Mesenchymal stem cell (in vitro differentiated cells and primary cell): Measurements from ENCODE around the gene RAB1B.
A peak's percentile ranks its signal among the peaks of the same experiment; 100 is the strongest.

ENCODE experiments used
- DNase-seq: peaks from one replicate; pipeline ENCODE4 v3.0.0-alpha.2; 2013
- H2AFZ ChIP-seq: one replicate; pipeline ENCODE4 v1.6.1; 2013; ENCODE audit warnings: low read depth, mild to moderate bottlenecking, control low read depth, inconsistent platforms, low read length, moderate library complexity
- H2AK5ac ChIP-seq: 2 replicates; pipeline ENCODE4 v1.6.1; 2013; ENCODE audit warnings: low read length, moderate library complexity, mild to moderate bottlenecking, inconsistent platforms; ENCODE audit not compliant: severe bottlenecking
- H2BK120ac ChIP-seq: one replicate; pipeline ENCODE4 v1.6.1; 2013; ENCODE audit warnings: low read depth, mild to moderate bottlenecking, inconsistent platforms, low read length, moderate library complexity
- H2BK12ac ChIP-seq, 2 experiments: one replicate each; pipeline ENCODE4 v1.6.1; 2013; ENCODE audit warnings: inconsistent platforms in 2 of 2, low read length in 2 of 2, mild to moderate bottlenecking in 2 of 2, moderate library complexity in 2 of 2, control low read depth in 1 of 2
- H2BK15ac ChIP-seq: one replicate; pipeline ENCODE4 v1.6.1; 2013; ENCODE audit warnings: mild to moderate bottlenecking, low read depth, inconsistent platforms; ENCODE audit not compliant: poor library complexity, severe bottlenecking
- H2BK5ac ChIP-seq: 2 replicates; pipeline ENCODE4 v1.6.1; 2013; ENCODE audit warnings: low read depth, mild to moderate bottlenecking, low read length, control low read depth, inconsistent platforms; ENCODE audit not compliant: poor library complexity, severe bottlenecking
- H3K14ac ChIP-seq, 2 experiments: one replicate each; pipeline ENCODE4 v1.6.1; 2013; ENCODE audit warnings: inconsistent platforms in 2 of 2, low read length in 2 of 2, control low read depth in 1 of 2, mild to moderate bottlenecking in 1 of 2, moderate library complexity in 1 of 2
- H3K18ac ChIP-seq, 2 experiments: one replicate each; pipeline ENCODE4 v1.6.1; 2013; ENCODE audit warnings: inconsistent platforms in 2 of 2, low read length in 2 of 2, control low read depth in 1 of 2, low read depth in 1 of 2, mild to moderate bottlenecking in 1 of 2
- H3K23ac ChIP-seq, 2 experiments: one replicate each; pipeline ENCODE4 v1.6.1; 2013; ENCODE audit warnings: inconsistent platforms in 2 of 2, low read length in 2 of 2, mild to moderate bottlenecking in 2 of 2, moderate library complexity in 2 of 2, control low read depth in 1 of 2
- H3K27ac ChIP-seq: 2 replicates; pipeline ENCODE4 v1.5.1; 2013; ENCODE audit warnings: mild to moderate bottlenecking, moderate library complexity, low read length, control low read depth, inconsistent platforms; ENCODE audit not compliant: poor library complexity, severe bottlenecking
- H3K27me3 ChIP-seq, 2 experiments: 2 replicates each; pipeline versions ENCODE4 v1.6.1 to v1.7.0; 2013; ENCODE audit warnings: low read length in 2 of 2, mild to moderate bottlenecking in 2 of 2, moderate library complexity in 2 of 2, control low read depth in 1 of 2, inconsistent platforms in 1 of 2; ENCODE audit not compliant: control insufficient read depth in 1 of 2, insufficient read depth in 1 of 2
- H3K36me3 ChIP-seq, 2 experiments: 2 replicates each; pipeline versions ENCODE4 v1.6.1 to v1.7.0; 2013; ENCODE audit warnings: low read length in 2 of 2, control low read depth in 1 of 2, inconsistent platforms in 1 of 2, low read depth in 1 of 2, mild to moderate bottlenecking in 1 of 2; ENCODE audit not compliant: insufficient read depth in 2 of 2, control insufficient read depth in 1 of 2
- H3K4ac ChIP-seq, 2 experiments: one replicate each; pipeline ENCODE4 v1.6.1; 2013; ENCODE audit warnings: inconsistent platforms in 2 of 2, low read length in 2 of 2, mild to moderate bottlenecking in 2 of 2, moderate library complexity in 2 of 2, control low read depth in 1 of 2, low read depth in 1 of 2
- H3K4me1 ChIP-seq: 2 replicates; pipeline ENCODE4 v1.6.1; 2013; ENCODE audit warnings: low read depth, low read length, control low read depth; ENCODE audit not compliant: control insufficient read depth, insufficient read depth
- H3K4me2 ChIP-seq: 2 replicates; pipeline ENCODE4 v1.6.1; 2013; ENCODE audit warnings: low read length, mild to moderate bottlenecking, inconsistent platforms; ENCODE audit not compliant: poor library complexity, severe bottlenecking
- H3K4me3 ChIP-seq, 2 experiments: 2 replicates each; pipeline versions ENCODE4 v1.5.1 to v1.7.0; 2013; ENCODE audit warnings: low read length in 2 of 2, mild to moderate bottlenecking in 2 of 2, control low read depth in 1 of 2, low read depth in 1 of 2; ENCODE audit not compliant: insufficient read depth in 1 of 2
- H3K79me1 ChIP-seq: replicated peaks from 2 replicates; pipeline ENCODE4 v1.6.1; 2013; ENCODE audit warnings: mild to moderate bottlenecking, control low read depth, low read length, inconsistent platforms; ENCODE audit not compliant: poor library complexity, severe bottlenecking
- H3K9ac ChIP-seq: 2 replicates; pipeline ENCODE4 v1.7.0; 2013; ENCODE audit warnings: mild to moderate bottlenecking, low read length, moderate library complexity
- H3K9me3 ChIP-seq: 2 replicates; pipeline ENCODE4 v1.7.0; 2013; ENCODE audit warnings: mild to moderate bottlenecking, low read length; ENCODE audit not compliant: control insufficient read depth
- H4K8ac ChIP-seq: one replicate; pipeline ENCODE4 v1.6.1; 2013; ENCODE audit warnings: inconsistent platforms, mild to moderate bottlenecking, low read length, moderate library complexity
- H4K91ac ChIP-seq: one replicate; pipeline ENCODE4 v1.6.1; 2013; ENCODE audit warnings: mild to moderate bottlenecking, low read length, inconsistent platforms
- WGBS: methylation state at CpG from one replicate; pipeline ENCODE4 v1.1.7; 2013; ENCODE audit warnings: mixed read lengths; 5-methylcytosine and 5-hydroxymethylcytosine counted together

Gene RAB1B

GRCh38 chr11:66287889-66288670, 19.6 kb downstream of the RAB1B start:
- Histone ChIP-seq H3K79me1 (peaks cover 26% of the 10 kb centered on the region), H2AFZ (peak overlapping the region; percentile 6), H3K14ac (peak overlapping the region; percentile 89 to 95), H2BK12ac (peak overlapping the region in 1 of 2 experiments; percentile 21), H3K27me3 (peaks cover 20 to 23% of the 10 kb centered on the region in 2 experiments), H3K9ac (peak overlapping the region; percentile 99), H3K4me3 (peak overlapping the region; percentile 92), H2BK5ac (peak overlapping the region; percentile 79), H3K27ac (peak overlapping the region; percentile 54), H4K91ac (peak overlapping the region; percentile 94), H3K9me3 (no peaks in the 10 kb centered on the region), H3K4me1 (peaks cover 44% of the 10 kb centered on the region), H4K8ac (peak overlapping the region; percentile 96), H3K4me2 (peak overlapping the region; percentile 90), H2BK15ac (no peak overlapping the region), H2AK5ac (peak overlapping the region; percentile 41), H3K4ac (peak overlapping the region; percentile 95 to 96), H3K18ac (peak overlapping the region; percentile 94 to 98), H3K23ac (peak overlapping the region in 1 of 2 experiments; percentile 87), H2BK120ac (peak overlapping the region; percentile 96), H3K36me3 (peaks cover 34 to 46% of the 10 kb centered on the region in 2 experiments)
- 59% methylated on average over 20 of the region's 20 CpGs for WGBS
- peak; percentile 46 for DNase-seq

GRCh38 chr11:66288671-66289547, 20.5 kb downstream of the RAB1B start, which contains the start of gene YIF1A:
Gene YIF1A (minus strand): TSS chr11:66289143. CDS start chr11:66288985, 158 bp downstream.
- peaks cover 28 to 32% of the 10 kb centered on the region in 2 experiments for H3K27me3 ChIP-seq
- peak within 1 kb of the TSS; percentile 92 for H3K4me3 ChIP-seq
- peak; percentile 100 for DNase-seq
- peak within 1 kb of the TSS; percentile 96 for H4K8ac ChIP-seq
- H3K9ac ChIP-seq, result peak within 1 kb of the TSS; percentile 99
- H2BK12ac ChIP-seq, result no peak within 1 kb of the TSS
- H3K27ac ChIP-seq, result peak within 1 kb of the TSS; percentile 98
- H3K9me3 ChIP-seq, result no peaks in the 10 kb centered on the region
- H3K14ac ChIP-seq, result peak within 1 kb of the TSS; percentile 89 to 95
- H2BK120ac ChIP-seq, result peak within 1 kb of the TSS; percentile 96
- H3K18ac ChIP-seq, result peak within 1 kb of the TSS; percentile 94 to 98
- under 1% methylated on average over 82 of the region's 87 CpGs for WGBS
- peak within 1 kb of the TSS; percentile 55 for H2AFZ ChIP-seq
- peak within 1 kb of the TSS; percentile 95 to 96 for H3K4ac ChIP-seq
- peaks cover 26% of the 10 kb centered on the region for H3K79me1 ChIP-seq
- peaks cover 30 to 38% of the 10 kb centered on the region in 2 experiments for H3K36me3 ChIP-seq
- H3K4me2 ChIP-seq, result peak within 1 kb of the TSS; percentile 90
- peak within 1 kb of the TSS; percentile 97 for H2BK15ac ChIP-seq
- H3K23ac ChIP-seq, result peak within 1 kb of the TSS in 1 of 2 experiments; percentile 87
- H4K91ac ChIP-seq, result peak within 1 kb of the TSS; percentile 94
- peaks cover 44% of the 10 kb centered on the region for H3K4me1 ChIP-seq
- H2AK5ac ChIP-seq, result peak within 1 kb of the TSS; percentile 41
- peak within 1 kb of the TSS; percentile 79 for H2BK5ac ChIP-seq

- H2BK15ac ChIP-seq, result peak overlapping the region; percentile 97
- peak overlapping the region; percentile 62 to 92 for H3K4me3 ChIP-seq
- peaks cover 20% of the 10 kb centered on the region for H3K79me1 ChIP-seq
- H2BK120ac ChIP-seq, result peak overlapping the region; percentile 96
- H3K36me3 ChIP-seq, result peaks cover 22 to 34% of the 10 kb centered on the region in 2 experiments
- WGBS, result 16% methylated on average over 36 of the region's 36 CpGs
- peak overlapping the region; percentile 55 for H2AFZ ChIP-seq
- H3K9me3 ChIP-seq, result no peaks in the 10 kb centered on the region
- no peak overlapping the region for H3K14ac ChIP-seq
- H3K18ac ChIP-seq, result peak overlapping the region; percentile 89 to 91
- H3K4me1 ChIP-seq, result peaks cover 44% of the 10 kb centered on the region
- H4K8ac ChIP-seq, result peak overlapping the region; percentile 89
- H3K9ac ChIP-seq, result peak overlapping the region; percentile 99
- no peak overlapping the region for H2BK5ac ChIP-seq
- no peak overlapping the region for H2BK12ac ChIP-seq
- no peak for DNase-seq
- peak overlapping the region; percentile 83 for H4K91ac ChIP-seq
- H3K4me2 ChIP-seq, result peak overlapping the region; percentile 87
- peaks cover 30 to 38% of the 10 kb centered on the region in 2 experiments for H3K27me3 ChIP-seq
- H3K4ac ChIP-seq, result peak overlapping the region; percentile 91 to 93
- H2AK5ac ChIP-seq, result no peak overlapping the region
- H3K23ac ChIP-seq, result peak overlapping the region in 1 of 2 experiments; percentile 80
- peak overlapping the region; percentile 98 for H3K27ac ChIP-seq
Observed at GRCh38 chr11:66289548-66290329, 21.3 kb downstream of the RAB1B start.
